Measurements from ENCODE around the gene FRAT2. TPM values are rescaled to one million over a fixed set of nuclear protein-coding genes. Genes with fewer than 3 reads are reported as not detected.

Gene FRAT2
- total and polyA plus RNA-seq, 2 of the 4 experiments (the other 2 are of a cell fraction): 2.0 to 2.5 TPM

DNA sequence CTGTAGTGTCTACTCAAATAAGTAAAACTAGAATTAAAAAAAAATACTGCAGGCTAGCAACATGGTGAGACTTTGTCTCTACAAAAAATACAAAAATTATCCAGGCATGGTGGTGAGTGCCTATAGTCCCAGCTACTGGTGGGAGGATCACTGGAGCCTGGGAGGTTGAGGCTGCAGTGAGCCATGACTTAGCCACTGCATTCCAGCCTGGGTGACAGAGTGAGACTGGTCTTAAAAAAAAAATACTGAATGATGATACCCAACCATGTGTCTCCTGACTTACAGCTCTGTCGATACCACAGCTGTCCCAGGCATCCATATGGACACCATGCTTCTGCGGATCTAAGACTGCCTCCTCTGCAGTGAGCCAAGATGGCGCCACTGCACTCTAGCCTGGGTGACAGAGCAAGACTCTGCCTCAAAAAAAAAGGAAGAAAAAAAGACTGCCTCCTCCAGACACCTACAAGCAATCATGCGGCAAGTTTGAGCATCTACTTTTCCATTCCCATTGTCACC is 23.4 kb downstream of the FRAT2 start:
- H4K20me1 ChIP-seq (ENCODE audit: insufficient read depth, low read length): no peaks in the 10 kb centered on the region
- H2AK5ac ChIP-seq (ENCODE audit: low read depth, low read length): no peak overlapping the region
- BruUV-seq (replicated peaks): no TSS peak
- no peaks in the 10 kb centered on the region for H3K9me3 ChIP-seq (ENCODE audit: control insufficient read depth, insufficient read depth, low read length)
- no peak overlapping the region for H3K4ac ChIP-seq (ENCODE audit: low read depth, low read length)
- H4K91ac ChIP-seq (ENCODE audit: insufficient read depth, low read depth, low read length): no peak overlapping the region
- no peak overlapping the region for H3K18ac ChIP-seq (ENCODE audit: low read depth, low read length)
- no CpG with 5 or more reads among the region's 4 CpGs for WGBS, 2 experiments (ENCODE audit: extremely low coverage in 2 of 2, insufficient read length in 1 of 2)
- H3K4me3 ChIP-seq (ENCODE audit: insufficient read depth, low read depth, low read length): no peak overlapping the region
- DNase-seq: no peak
- H3K23ac ChIP-seq (ENCODE audit: low read depth, low read length): no peak overlapping the region
- POLR2A ChIA-PET (ENCODE audit: unreplicated experiment): no interaction called here
- no peak overlapping the region for H2BK5ac ChIP-seq (ENCODE audit: low read depth, low read length, poor library complexity, severe bottlenecking)
- H2AK9ac ChIP-seq (replicated peaks; ENCODE audit: low read depth, low read length, poor library complexity): no peak overlapping the region
- peaks cover 3% of the 10 kb centered on the region; the same call in 1 of the 2 replicates for H3K27me3 ChIP-seq (ENCODE audit: control insufficient read depth, insufficient read depth, low read length)
- intact Hi-C loops (cut with micrococcal nuclease) (no loop called here), in situ Hi-C loops (cut with MboI; ENCODE audit: low sequenced_read_pairs) (no loop called here), dilution Hi-C loops (cut with HindIII; ENCODE audit: low sequenced_read_pairs, unreplicated experiment) (no loop called here)
- no peak overlapping the region for H3K14ac ChIP-seq (replicated peaks; ENCODE audit: low read depth, low read length)
- no peak overlapping the region for H2BK15ac ChIP-seq (ENCODE audit: low read depth, low read length)
- TF ChIP-seq POLR2A (IDR thresholded peaks at IDR 0.05; ENCODE audit: low read depth, low read length) (no peak), MXI1 (IDR thresholded peaks at IDR 0.05; ENCODE audit: borderline replicate concordance, low read depth, low read length) (no peak), CEBPB (IDR thresholded peaks at IDR 0.05; ENCODE audit: low read depth, low read length) (no peak), RAD21 (IDR thresholded peaks at IDR 0.05; ENCODE audit: low read length) (no peak), RCOR1 (IDR thresholded peaks at IDR 0.05; ENCODE audit: insufficient replicate concordance, low read length) (no peak), NFE2L2 (IDR thresholded peaks at IDR 0.05; ENCODE audit: low read depth, low read length) (no peak), MAFK (IDR thresholded peaks at IDR 0.05; ENCODE audit: low read depth, low read length) (no peak), FOS (IDR thresholded peaks at IDR 0.05; ENCODE audit: low read depth, low read length) (no peak), BHLHE40 (IDR thresholded peaks at IDR 0.05; ENCODE audit: low read depth, low read length) (no peak), MAZ (IDR thresholded peaks at IDR 0.05; ENCODE audit: borderline replicate concordance, low read depth, low read length) (no peak), CHD1 (IDR thresholded peaks at IDR 0.05; ENCODE audit: low read depth, low read length) (no peak), RFX5 (IDR thresholded peaks at IDR 0.05; ENCODE audit: low read depth, low read length) (no peak), SMC3 (IDR thresholded peaks at IDR 0.05; ENCODE audit: low read depth, low read length) (no peak)
- TF ChIP-seq, protein P1, sequence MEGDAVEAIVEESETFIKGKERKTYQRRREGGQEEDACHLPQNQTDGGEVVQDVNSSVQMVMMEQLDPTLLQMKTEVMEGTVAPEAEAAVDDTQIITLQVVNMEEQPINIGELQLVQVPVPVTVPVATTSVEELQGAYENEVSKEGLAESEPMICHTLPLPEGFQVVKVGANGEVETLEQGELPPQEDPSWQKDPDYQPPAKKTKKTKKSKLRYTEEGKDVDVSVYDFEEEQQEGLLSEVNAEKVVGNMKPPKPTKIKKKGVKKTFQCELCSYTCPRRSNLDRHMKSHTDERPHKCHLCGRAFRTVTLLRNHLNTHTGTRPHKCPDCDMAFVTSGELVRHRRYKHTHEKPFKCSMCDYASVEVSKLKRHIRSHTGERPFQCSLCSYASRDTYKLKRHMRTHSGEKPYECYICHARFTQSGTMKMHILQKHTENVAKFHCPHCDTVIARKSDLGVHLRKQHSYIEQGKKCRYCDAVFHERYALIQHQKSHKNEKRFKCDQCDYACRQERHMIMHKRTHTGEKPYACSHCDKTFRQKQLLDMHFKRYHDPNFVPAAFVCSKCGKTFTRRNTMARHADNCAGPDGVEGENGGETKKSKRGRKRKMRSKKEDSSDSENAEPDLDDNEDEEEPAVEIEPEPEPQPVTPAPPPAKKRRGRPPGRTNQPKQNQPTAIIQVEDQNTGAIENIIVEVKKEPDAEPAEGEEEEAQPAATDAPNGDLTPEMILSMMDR (conservative IDR thresholded peaks at IDR 0.05; ENCODE audit: low read depth, low read length): no peak
- TF ChIP-seq, protein P2, sequence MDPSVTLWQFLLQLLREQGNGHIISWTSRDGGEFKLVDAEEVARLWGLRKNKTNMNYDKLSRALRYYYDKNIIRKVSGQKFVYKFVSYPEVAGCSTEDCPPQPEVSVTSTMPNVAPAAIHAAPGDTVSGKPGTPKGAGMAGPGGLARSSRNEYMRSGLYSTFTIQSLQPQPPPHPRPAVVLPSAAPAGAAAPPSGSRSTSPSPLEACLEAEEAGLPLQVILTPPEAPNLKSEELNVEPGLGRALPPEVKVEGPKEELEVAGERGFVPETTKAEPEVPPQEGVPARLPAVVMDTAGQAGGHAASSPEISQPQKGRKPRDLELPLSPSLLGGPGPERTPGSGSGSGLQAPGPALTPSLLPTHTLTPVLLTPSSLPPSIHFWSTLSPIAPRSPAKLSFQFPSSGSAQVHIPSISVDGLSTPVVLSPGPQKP (IDR thresholded peaks at IDR 0.05; ENCODE audit: borderline replicate concordance, low read depth, low read length): no peak
- TF ChIP-seq, protein P3, sequence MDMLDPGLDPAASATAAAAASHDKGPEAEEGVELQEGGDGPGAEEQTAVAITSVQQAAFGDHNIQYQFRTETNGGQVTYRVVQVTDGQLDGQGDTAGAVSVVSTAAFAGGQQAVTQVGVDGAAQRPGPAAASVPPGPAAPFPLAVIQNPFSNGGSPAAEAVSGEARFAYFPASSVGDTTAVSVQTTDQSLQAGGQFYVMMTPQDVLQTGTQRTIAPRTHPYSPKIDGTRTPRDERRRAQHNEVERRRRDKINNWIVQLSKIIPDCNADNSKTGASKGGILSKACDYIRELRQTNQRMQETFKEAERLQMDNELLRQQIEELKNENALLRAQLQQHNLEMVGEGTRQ (IDR thresholded peaks at IDR 0.05; ENCODE audit: low read depth, low read length): no peak
- H2BK20ac ChIP-seq (ENCODE audit: low read depth, low read length): no peak overlapping the region
- H3K9ac ChIP-seq (ENCODE audit: low read depth, low read length): no peak overlapping the region
- H4K8ac ChIP-seq (ENCODE audit: low read depth in 2 of 2, low read length in 2 of 2): no peak overlapping the region
- no peaks in the 10 kb centered on the region for H3K79me1 ChIP-seq (ENCODE audit: low read depth in 1 of 2, low read length in 2 of 2)
- H3K9me1 ChIP-seq (ENCODE audit: insufficient read depth, low read length): no peaks in the 10 kb centered on the region
- H3K4me2 ChIP-seq (ENCODE audit: low read depth, low read length): no peak overlapping the region
- H2BK120ac ChIP-seq (ENCODE audit: low read depth, low read length): no peak overlapping the region
- CTCF ChIA-PET: no interaction called here
- no peak overlapping the region for H3K27ac ChIP-seq (ENCODE audit: insufficient read depth, low read length)
- H3K56ac ChIP-seq (ENCODE audit: extremely low read depth, insufficient read depth, low read length): no peak overlapping the region
- no peak overlapping the region for H4K5ac ChIP-seq (ENCODE audit: low read depth, low read length)
- H3K4me1 ChIP-seq (ENCODE audit: control insufficient read depth, insufficient read depth, low read length): no peaks in the 10 kb centered on the region
- H3K36me3 ChIP-seq (ENCODE audit: control insufficient read depth, insufficient read depth, low read length): no peaks in the 10 kb centered on the region
- no peak for ATAC-seq (ENCODE audit: low read depth)
- no peak overlapping the region for H2AFZ ChIP-seq (replicated peaks; ENCODE audit: low read length, poor library complexity)
